GM21529 (cell line): Measurements from ENCODE around the gene ATXN7L3B.

Experiments
- ATAC-seq: cut with Tn5 transposase; IDR thresholded peaks from one replicate; pipeline ENCODE4 v1.9.1; 2021; ENCODE audit not compliant: unreplicated experiment

The ATXN7L3B gene

DNA sequence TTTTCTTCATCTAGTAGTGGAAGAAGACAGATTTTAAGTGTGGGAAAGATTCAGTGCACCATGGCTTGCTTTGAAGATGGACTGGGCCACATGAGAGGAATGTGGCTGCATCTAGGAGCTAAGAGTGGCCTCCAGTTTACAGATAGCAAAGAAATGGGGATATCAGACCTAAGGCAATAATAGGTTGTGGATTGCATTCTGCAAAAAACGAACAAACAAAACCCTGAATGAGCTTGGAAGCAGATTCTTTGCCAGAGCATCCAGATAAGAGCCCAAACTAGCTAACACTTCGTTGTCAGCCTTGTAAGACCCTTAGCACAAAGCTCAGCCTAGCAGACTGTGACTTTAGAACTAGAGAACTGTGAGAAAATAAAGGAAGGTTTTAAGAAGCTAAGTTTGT lies 9.6 kb downstream of the ATXN7L3B start:
- no peak for ATAC-seq

DNA sequence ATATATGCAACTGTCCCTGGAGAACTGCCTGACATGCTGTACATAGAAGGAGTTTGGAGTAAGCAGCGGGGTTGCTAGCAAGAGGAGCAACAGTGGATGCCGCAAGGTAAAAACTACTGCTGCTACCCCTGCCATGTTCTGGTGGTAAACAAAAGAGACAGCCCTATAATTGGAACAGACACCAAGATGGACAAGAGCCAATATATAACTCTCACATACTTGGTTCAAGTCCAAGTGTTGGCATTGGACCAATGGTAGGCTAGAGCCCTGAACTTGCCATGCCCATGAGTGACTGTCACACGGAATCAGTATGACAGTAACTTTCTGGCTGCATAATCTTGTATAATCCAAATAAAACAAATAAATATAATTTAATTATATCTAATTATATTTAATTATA lies 13.7 kb downstream of the ATXN7L3B start:
- no peak for ATAC-seq

DNA sequence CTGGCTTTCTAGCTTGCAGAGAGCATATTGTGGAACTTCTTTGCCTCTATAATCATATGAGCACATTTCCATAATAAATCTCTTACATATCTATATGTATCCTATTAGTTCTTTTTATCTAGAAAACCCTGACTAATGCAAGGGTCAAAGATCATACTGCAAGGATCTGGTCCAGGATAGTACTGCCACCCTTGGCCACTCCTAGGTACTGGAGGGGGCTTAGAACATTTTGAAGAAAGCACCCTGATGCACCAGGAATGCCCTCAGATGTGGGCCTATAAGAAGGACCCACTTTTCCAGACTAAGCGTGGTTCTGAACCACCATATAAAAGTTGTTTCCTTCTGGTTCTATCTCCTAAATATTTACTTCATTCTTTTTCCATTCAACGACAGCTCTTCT lies 14.6 kb downstream of the ATXN7L3B start:
- ATAC-seq: no peak

DNA sequence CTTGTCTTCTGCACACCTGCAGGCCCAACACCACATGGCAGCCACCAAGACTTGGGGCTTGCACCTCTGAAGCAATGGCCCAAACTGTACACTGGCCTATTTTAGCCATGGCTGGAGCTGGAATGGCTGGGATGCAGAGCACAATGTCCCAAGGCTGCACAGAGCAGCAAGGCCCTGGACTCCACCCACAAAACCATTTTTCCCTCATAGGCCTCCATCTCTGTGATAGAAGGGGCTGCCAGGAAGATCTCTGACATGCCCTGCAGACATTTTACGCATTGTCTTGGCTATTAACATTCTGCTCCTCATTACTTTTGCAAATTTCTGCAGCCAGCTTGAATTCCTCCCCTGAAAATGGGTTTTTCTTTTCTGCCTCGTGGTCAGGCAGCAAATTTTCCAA lies 22.1 kb downstream of the ATXN7L3B start:
- no peak for ATAC-seq

DNA sequence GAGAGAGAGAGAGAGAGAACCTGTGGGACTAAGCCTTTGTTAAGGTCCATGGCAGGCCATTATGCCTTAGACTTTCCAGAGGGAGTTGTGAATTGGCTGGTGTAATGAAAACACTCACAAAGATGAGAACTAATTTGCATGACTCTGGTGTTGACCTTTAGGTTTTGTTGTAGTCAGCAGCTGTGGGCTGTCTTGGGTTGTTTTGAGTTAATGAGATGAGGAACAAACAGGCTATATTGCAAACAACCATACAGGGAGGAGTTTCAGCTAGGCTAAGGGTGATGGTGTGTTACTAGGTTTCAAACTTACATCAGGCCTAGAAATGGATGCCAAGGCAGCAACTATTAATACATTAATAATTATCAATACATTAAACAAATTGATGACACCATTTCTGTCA lies 26.3 kb downstream of the ATXN7L3B start:
- ATAC-seq: no peak

DNA sequence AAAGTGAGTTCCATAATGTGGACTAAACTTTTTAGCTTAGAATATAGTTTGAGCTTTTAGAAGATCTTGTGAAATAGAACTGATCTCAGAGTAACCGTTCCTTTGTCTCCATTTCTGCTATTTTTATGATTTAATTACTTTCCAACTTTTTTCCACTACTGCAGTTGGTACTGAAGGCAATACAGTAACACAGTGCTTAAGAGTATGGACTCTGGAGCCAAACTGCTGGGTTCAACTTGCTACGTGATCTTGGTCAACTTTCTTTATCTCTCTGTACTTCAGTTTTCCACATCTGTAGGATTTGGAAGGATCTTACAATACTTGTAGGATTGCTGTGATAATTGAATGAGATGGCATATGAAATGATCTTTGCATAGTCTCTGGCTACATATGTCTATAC lies 40.9 kb downstream of the ATXN7L3B start:
- no peak for ATAC-seq

DNA sequence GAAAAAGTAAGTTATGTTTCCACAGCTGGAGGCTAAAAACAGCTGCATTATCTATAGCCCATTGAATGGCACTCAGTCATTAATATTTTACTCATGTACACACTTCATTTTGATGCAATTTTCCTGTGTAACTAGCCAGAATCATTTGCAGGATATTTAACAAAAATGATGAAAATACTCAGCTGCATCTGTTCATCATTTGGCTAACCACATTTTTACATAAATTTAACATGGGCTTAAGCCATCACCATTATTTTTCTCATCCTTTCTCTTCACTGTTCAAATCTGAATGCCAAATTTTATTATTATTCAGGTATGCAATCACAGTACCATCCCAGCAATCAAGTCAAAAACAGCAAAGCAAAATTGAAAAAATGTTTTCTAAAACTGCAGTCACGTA lies 41.8 kb downstream of the ATXN7L3B start:
- ATAC-seq: no peak

DNA sequence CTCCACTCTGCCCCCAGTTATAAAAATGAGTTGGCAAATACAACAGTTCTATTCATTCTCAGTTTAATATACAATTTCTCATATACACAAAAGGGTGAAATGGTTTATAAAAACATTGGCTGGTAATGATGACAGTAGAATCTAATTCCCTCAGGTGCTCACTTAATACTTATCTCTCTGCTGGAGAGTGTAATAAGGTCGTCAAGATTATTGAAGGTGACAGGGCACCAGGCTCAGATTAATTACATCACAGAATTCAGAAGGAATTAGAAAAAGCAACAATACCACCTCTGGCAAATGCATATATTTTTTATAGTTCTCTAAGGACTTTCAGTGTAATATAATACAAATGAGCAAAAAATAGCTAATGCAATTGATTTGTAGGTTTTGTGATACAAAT lies 42.3 kb downstream of the ATXN7L3B start:
- ATAC-seq: no peak

DNA sequence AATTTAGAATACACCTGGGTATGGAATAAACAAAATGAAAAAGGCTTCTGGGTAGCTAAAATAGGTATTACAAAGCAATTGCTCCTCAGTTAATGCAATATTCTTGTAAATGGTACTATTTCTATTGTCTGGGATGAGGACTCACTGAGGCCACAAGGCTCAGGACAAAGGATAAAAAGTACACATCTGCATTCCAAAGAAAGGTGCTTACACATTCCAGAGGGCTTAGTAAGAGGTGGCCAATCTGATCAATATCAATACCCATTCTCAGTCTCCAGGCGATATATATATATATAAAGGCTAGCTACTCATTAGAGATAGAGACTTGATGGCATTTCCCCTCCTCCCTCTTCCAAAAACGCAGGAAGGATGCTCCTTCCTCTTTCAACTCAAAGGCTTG lies 43.8 kb downstream of the ATXN7L3B start:
- no peak for ATAC-seq

DNA sequence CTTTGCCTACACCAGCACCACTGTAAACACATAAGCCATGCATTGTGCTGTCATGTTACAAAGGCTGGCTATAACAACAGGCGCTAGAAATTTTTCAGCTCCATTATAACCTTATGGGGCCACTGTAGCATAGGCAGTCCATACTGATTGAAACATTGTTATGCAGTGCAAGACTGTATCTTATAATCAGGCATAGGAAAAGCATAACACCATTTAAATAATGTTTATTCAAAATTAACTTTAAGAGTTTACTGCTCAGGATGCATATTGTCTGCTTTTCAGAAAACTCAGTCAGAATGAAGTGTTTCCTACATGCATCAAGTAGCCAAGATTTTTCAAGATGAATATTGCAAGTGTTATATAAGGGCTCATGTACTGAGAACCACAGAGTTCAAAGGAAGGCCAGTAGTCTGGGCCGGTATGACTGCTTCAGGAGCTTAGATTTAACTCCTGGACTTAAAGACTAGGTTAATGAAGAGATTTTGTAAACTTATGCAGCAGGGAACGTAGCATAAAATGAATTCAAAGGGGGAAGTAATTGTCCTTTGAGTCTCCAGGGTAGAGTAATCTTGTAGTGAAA lies 46.9 kb downstream of the ATXN7L3B start:
- no peak for ATAC-seq

DNA sequence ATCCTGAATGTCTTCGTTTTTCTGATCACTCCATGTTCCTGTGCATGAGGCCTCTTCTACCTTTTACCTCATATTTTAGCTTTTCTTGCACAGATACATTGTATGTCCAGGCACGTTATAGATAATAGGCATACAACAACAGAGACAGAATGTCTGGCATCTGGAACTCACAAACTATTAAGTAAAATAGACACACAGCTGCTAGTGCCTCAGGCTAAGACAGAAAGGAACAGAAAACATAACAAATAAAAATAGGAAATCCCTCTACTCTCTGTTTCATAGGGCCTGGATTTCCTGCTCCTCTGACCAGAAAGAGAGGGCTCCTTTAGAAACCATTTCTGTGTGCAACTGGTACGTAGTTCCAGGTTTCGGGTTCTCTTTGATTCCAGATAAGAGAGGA lies 48.6 kb downstream of the ATXN7L3B start:
- no peak for ATAC-seq
